Nephron (organoid): ENCODE data around the gene SYNJ1.

Source experiments
- H3K27ac Mint-ChIP-seq, 3 experiments: 2 replicates each; pipeline ENCODE4 v1.8.0; 2020; ENCODE audit warnings: mixed read lengths in 3 of 3, mild to moderate bottlenecking in 2 of 3, moderate library complexity in 1 of 3
- H3K27me3 Mint-ChIP-seq: 2 replicates; pipeline ENCODE4 v1.8.0; 2021; ENCODE audit warnings: low read depth, mild to moderate bottlenecking, moderate library complexity, mixed read lengths
- H3K36me3 Mint-ChIP-seq: 2 replicates; pipeline ENCODE4 v1.8.0; 2020; ENCODE audit warnings: low read depth, mixed read lengths
- H3K4me1 Mint-ChIP-seq: 2 replicates; pipeline ENCODE4 v1.8.0; 2020; ENCODE audit warnings: mixed read lengths
- H3K4me3 Mint-ChIP-seq, 3 experiments: 2 replicates each; pipeline ENCODE4 v1.8.0; 2020; ENCODE audit warnings: mild to moderate bottlenecking in 3 of 3, mixed read lengths in 3 of 3, moderate library complexity in 2 of 3
- H3K9me3 Mint-ChIP-seq: 2 replicates; pipeline ENCODE4 v1.8.0; 2020; ENCODE audit warnings: mixed read lengths
- TF ChIP-seq, protein P1 (sequence below), 3 experiments: fragments of 200-600 bp; sonication (generic); IDR thresholded peaks; one replicate each; pipeline ENCODE4 v1.5.0; 2021; ENCODE audit warnings: antibody characterized with exemption in 3 of 3; ENCODE audit not compliant: unreplicated experiment in 3 of 3

Gene SYNJ1

DNA sequence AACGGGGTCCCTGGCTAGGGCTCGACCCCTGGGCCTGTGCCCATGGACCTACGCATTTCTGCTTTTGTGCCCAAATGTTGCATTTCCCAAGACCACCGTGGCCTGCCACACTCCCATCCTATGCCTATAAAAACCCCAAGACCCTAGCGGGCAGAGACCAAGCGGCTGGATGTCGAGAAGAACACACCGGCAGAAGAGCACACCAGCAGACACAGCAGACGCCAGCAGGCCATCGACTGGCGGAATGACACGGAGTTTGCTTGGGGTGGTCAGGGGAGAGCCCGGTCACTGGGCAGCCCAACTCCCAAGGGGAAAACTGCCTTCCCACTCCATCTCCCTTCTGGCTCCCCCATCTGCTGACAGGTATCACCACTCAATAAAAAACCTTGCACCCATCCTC is 146.9 kb downstream of the SYNJ1 start:
- Mint-ChIP-seq H3K27ac (no peak overlapping the region), H3K4me1 (no peaks in the 10 kb centered on the region)

More for the DNA sequence above, 146.9 kb downstream of the SYNJ1 start:
- Mint-ChIP-seq H3K36me3 (peaks cover 5% of the 10 kb centered on the region), H3K4me3 (no peak overlapping the region), H3K27me3 (peaks cover 19% of the 10 kb centered on the region), H3K9me3 (no peaks in the 10 kb centered on the region)
- TF ChIP-seq, protein P1, sequence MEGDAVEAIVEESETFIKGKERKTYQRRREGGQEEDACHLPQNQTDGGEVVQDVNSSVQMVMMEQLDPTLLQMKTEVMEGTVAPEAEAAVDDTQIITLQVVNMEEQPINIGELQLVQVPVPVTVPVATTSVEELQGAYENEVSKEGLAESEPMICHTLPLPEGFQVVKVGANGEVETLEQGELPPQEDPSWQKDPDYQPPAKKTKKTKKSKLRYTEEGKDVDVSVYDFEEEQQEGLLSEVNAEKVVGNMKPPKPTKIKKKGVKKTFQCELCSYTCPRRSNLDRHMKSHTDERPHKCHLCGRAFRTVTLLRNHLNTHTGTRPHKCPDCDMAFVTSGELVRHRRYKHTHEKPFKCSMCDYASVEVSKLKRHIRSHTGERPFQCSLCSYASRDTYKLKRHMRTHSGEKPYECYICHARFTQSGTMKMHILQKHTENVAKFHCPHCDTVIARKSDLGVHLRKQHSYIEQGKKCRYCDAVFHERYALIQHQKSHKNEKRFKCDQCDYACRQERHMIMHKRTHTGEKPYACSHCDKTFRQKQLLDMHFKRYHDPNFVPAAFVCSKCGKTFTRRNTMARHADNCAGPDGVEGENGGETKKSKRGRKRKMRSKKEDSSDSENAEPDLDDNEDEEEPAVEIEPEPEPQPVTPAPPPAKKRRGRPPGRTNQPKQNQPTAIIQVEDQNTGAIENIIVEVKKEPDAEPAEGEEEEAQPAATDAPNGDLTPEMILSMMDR (IDR thresholded peaks at IDR 0.05; ENCODE audit: unreplicated experiment in 3 of 3) = no peak
